Muscle of back (tissue), 11 donors: ENCODE data around the gene TUT4. TPM values are rescaled to one million over a fixed set of nuclear protein-coding genes. Genes with fewer than 3 reads are reported as not detected.
A peak's percentile ranks its signal among the peaks of the same experiment; 100 is the strongest.
"Not testable (repeated sequence)": the region's sequence is repeated elsewhere in the genome, so short reads cannot be mapped to it uniquely, and the experiment has no call there.

Experiments used
- DNase-seq, 3 donors: peaks; one replicate each; pipeline versions ENCODE4 v3.0.0 to v3.0.0-alpha.2; 2013
- polyA plus RNA-seq, 10 donors: library from polyadenylated mRNA; unstranded; fragments of 120-200 nt; gene quantifications; one replicate each; pipeline ENCODE4 v1.2.1, GENCODE V29; 2013; ENCODE audit not compliant: insufficient read length in 10 of 10

The TUT4 gene
- polyA plus RNA-seq, 10 donors = 49.6 to 119 (median 72.0) TPM

GRCh38 chr1:52578066-52578465 is 25.2 kb upstream of the TUT4 start:
- not testable (repeated sequence) for DNase-seq

GRCh38 chr1:52576074-52576473 is 23.2 kb upstream of the TUT4 start:
- DNase-seq = no peak

GRCh38 chr1:52574594-52574993 is 21.7 kb upstream of the TUT4 start:
- peak in 1 of 3 donors; percentile 68 for DNase-seq

- DNase-seq = no peak
Measured at GRCh38 chr1:52572387-52572786, 19.5 kb upstream of the TUT4 start.

- no peak for DNase-seq
Measured at GRCh38 chr1:52571783-52572182, 18.9 kb upstream of the TUT4 start.

GRCh38 chr1:52569449-52570210 is 16.7 kb upstream of the TUT4 start:
- DNase-seq = peak in 1 of 3 donors; percentile 65

- no peak for DNase-seq
Measured at GRCh38 chr1:52567943-52568342, 15.1 kb upstream of the TUT4 start.

- DNase-seq = no peak
Measured at GRCh38 chr1:52562766-52563165, 9.9 kb upstream of the TUT4 start.

- DNase-seq = no peak
Measured at GRCh38 chr1:52559875-52560274, 7.0 kb upstream of the TUT4 start.

- no peak for DNase-seq
Measured at GRCh38 chr1:52558941-52559340, 6.0 kb upstream of the TUT4 start.

- no peak for DNase-seq
Measured at GRCh38 chr1:52556641-52557360, 3.9 kb upstream of the TUT4 start.

- no peak for DNase-seq
Measured at GRCh38 chr1:52554756-52555155, 1.9 kb upstream of the TUT4 start.

GRCh38 chr1:52554267-52554640 is 1.4 kb upstream of the TUT4 start:
- DNase-seq = peak in 1 of 3 donors; percentile 22

GRCh38 chr1:52553362-52554266 is 722 bp upstream of the TUT4 start:
- peak; percentile 86 to 96 (median 91) for DNase-seq

GRCh38 chr1:52552236-52552504 is 722 bp downstream of the TUT4 start:
- DNase-seq = peak; percentile 45 to 74 (median 45)

- peak; percentile 29 to 61 (median 46) for DNase-seq
Measured at GRCh38 chr1:52551507-52552235, 1.2 kb downstream of the TUT4 start.

- DNase-seq = no peak
Measured at GRCh38 chr1:52550447-52550846, 2.4 kb downstream of the TUT4 start.

- no peak for DNase-seq
Measured at GRCh38 chr1:52549267-52549666, 3.6 kb downstream of the TUT4 start.

- no peak for DNase-seq
Measured at GRCh38 chr1:52546852-52547251, 6.0 kb downstream of the TUT4 start.

GRCh38 chr1:52544665-52545525 is 8.0 kb downstream of the TUT4 start:
- DNase-seq = no peak
